MM.1S (cell line): ENCODE data around the gene UTP25.

Experiments used
- EZH2 ChIP-seq: fragments of 300-600 bp; sonication (generic); optimal IDR thresholded peaks from 2 replicates; pipeline ENCODE3; 2017; ENCODE audit warnings: low read depth, mild to moderate bottlenecking, antibody characterized with exemption, low read length, mixed read lengths
- TF ChIP-seq, protein P1 (sequence below): fragments of 300-600 bp; sonication (generic); IDR thresholded peaks from 2 replicates; pipeline ENCODE4 v1.5.1; 2016; ENCODE audit warnings: antibody characterized with exemption, low read length, mixed read lengths

DNA sequence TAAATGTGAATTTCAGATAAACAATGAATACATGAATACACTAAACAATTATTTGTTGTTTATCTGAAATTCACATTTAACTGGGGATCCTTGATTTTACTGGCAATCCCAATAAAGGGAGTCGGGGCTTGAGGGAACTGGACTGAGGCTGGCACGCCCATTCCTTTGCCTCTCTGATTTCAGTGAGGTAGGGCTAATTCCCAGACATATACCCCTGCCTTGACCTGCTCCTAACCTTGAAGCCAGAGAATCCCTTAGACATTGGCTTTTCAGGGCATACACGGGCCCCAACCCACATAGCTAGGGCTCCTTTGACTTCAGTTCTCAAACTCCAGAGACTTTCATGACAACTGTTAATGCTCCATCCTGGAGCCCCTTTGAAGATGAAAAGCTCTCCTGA lies 10.8 kb upstream of the UTP25 start:
- TF ChIP-seq, protein P1, sequence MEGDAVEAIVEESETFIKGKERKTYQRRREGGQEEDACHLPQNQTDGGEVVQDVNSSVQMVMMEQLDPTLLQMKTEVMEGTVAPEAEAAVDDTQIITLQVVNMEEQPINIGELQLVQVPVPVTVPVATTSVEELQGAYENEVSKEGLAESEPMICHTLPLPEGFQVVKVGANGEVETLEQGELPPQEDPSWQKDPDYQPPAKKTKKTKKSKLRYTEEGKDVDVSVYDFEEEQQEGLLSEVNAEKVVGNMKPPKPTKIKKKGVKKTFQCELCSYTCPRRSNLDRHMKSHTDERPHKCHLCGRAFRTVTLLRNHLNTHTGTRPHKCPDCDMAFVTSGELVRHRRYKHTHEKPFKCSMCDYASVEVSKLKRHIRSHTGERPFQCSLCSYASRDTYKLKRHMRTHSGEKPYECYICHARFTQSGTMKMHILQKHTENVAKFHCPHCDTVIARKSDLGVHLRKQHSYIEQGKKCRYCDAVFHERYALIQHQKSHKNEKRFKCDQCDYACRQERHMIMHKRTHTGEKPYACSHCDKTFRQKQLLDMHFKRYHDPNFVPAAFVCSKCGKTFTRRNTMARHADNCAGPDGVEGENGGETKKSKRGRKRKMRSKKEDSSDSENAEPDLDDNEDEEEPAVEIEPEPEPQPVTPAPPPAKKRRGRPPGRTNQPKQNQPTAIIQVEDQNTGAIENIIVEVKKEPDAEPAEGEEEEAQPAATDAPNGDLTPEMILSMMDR = no peak
- no peak for TF ChIP-seq EZH2
